GM21367 (cell line): ENCODE results near the gene APBA2.

Source experiments
- ATAC-seq: cut with Tn5 transposase; IDR thresholded peaks from one replicate; pipeline ENCODE4 v1.9.1; 2021; ENCODE audit not compliant: unreplicated experiment

APBA2 gene

DNA sequence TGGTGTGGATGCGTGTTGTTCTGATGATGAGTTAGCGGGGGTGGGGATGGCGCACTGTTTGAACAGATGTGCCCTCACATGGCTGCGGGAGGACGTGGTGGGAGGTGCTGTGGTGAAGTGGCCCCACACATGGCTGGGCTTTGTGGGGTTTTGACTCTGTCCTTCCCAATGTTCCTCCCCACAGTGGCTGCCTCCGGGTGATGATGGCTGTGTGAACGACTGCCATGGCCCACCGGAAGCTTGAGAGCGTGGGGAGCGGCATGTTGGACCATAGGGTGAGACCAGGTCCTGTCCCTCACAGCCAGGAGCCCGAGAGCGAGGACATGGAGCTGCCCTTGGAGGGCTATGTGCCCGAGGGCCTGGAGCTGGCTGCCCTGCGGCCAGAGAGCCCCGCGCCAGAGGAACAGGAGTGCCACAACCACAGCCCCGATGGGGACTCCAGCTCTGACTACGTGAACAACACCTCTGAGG lies 167.9 kb downstream of the APBA2 start:
- no peak for ATAC-seq

GRCh38 chr15:29054171-29055045 lies 168.6 kb downstream of the APBA2 start:
- ATAC-seq: no peak

DNA sequence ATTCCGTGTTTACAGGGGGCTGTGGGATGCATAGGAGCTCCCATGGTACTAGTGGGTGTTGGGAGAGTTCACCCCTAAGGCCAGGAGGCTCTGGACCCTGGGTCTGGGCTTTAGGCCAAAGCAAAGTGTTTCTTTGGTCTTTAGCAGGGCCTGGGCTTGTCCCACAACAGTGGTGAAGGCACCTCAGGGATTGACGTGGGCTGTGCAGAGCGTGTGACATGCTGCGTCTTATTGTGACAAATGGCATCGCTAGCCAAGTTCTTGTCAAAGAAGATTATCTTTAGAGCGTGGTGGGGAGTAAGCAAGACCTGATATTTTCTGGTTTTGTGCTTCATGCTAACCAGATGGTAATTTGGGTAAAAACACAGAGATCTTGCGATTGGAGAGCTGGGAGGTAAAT lies 170.1 kb downstream of the APBA2 start:
- ATAC-seq: no peak

DNA sequence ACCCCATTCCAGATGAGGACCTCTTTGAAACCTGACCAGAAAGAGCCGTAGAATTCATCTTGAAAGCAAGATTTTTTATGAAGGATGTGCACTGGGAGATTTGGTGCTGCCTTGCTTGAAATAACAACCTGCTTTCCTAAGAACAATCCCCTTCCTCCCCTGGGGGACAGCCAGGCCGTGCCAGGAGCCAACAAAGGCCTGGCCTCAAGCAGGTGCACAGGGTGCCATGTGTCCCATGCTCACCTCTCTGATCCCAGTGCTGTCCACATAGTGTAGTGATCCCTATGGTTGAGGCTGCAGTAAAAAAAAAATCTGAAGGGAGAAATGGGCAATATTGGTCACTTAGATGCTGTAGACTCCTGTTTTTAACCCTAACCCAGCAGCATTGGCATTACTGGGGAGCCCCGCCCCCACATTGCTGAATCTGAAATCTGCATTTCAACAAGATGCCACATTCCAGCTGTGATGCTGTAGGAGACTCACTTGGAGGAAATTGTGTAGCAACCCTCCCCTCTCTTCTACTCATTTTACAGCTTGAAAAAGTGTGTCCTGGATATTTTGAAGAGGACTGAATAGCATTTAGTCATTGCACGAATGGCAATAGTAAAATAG lies 171.2 kb downstream of the APBA2 start:
- ATAC-seq: no peak

- ATAC-seq: no peak
Measured at GRCh38 chr15:29057856-29058255, 172.1 kb downstream of the APBA2 start.

DNA sequence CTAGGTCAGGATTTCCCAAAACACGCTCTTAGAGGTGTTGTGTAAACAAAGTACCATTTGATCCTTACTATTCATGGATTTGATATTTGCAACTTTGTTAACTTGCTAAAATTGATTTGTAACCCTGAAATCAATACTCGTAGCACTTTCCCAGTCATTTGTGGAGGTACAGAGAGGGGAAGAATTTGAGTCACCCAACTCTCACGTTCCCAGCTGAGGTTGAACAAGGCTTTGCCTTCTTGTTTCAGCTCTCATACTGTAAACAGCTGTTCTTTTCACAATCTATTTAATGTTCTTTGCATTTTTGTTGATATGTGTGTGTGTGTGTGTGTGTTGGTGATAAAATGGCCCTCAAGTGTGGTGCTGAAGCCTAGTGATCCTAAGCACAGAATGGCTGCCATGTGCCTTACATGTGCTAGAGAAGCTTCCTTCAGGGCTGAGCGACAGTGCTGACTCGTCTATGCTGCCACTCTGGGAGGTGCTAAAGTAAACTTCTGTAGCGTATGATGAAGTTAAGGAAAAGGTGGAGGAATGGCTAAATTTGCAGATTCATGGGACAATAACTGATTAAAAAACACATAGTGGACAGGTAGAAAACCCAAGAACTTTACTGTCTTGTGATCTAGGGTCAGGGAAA lies 173.2 kb downstream of the APBA2 start:
- no peak for ATAC-seq

DNA sequence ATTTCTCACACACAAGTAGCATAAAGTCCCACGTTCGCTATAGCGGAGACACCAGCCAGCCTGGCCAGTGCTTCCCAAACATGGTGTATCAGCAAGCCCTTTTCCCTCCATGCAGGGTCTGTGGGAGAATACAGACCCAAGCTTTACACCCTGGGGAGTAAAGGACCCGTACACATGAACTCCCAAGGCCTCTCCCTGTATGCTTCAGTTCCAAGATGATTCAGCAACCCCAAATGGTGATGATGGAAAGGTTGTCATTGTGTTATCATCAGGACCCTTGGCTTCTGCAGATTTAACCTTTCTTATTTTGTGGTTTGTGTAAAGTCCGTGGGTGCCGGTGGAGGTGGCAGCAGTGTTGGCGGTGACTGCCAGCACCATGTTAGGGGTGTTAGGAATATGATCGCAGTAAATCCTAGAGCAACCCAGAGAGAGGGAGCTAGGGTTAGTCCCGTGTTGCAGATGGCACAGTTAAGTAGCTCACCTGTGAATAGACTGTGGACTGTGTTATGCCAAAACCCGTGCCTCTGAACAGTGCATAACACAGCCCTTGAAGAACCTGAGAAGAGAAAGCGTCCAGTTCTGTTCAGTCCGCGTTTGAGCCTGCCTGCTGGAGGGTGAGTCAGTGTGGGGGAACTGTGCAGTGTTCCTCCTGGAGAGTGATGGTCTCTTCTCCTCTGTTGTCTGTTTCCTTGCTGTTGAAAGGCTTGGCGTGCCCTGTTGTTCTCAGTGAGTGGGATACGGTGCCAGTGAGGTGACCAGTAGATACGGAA lies 174.3 kb downstream of the APBA2 start:
- no peak for ATAC-seq

DNA sequence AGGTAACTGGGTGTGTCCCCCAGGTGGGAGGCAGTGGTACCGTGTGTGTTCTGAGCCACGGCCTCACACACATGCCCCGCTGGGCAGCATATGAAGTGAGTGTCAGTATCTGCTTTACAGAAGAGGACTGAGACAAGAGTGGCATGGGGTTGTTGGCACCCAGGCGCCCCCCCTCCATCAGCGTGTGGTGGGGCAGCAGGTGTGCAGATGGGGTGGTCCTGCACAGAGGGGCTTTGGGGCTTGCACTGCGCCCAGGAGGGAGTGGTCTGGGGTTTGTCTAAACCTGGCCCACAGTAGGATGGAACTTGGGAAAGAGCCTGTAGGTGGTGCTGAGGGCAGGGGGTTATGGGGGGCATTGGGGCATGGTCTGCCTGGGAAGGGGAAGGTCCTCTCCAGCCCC lies 176.0 kb downstream of the APBA2 start:
- no peak for ATAC-seq

DNA sequence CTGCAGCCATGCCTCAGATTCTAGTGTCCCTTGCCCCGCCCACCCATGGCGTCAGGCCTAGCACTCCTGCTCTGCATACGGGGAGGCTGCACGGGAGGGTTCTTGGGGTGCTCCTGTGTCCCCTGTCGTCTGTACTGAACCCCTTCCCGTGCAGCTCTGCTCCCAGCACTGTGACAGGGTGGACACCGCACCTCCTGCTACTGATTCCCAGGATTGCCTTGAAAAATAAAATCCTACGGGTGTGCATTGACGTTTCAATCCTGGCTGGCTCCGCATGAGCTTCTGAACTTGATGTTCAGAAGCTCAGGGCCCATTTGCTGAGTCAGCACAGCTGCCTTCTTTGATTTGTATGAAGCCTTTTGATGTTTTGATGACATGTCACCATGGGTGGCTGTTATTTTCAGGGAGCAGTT lies 176.4 kb downstream of the APBA2 start:
- no peak for ATAC-seq

DNA sequence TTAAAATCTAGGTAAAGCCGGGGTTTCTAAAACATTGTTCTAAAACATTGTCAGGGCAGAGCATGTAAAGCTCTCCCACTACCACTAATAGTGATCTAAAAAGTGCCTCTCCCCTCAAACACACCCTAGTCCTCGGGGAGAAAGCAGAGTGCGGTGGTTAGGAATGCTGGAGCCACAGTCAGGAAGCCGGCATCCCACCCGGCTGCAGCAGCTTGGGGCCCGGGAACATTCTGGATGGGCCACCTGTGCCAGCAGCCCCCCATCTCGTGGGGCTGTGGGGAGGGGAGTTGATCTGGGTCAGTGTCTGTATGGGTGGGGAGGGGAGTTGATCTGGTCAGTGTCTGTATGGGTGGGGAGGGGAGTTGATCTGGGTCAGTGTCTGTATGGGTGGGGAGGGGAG lies 176.9 kb downstream of the APBA2 start:
- no peak for ATAC-seq

GRCh38 chr15:29063646-29064045 lies 177.9 kb downstream of the APBA2 start:
- no peak for ATAC-seq

DNA sequence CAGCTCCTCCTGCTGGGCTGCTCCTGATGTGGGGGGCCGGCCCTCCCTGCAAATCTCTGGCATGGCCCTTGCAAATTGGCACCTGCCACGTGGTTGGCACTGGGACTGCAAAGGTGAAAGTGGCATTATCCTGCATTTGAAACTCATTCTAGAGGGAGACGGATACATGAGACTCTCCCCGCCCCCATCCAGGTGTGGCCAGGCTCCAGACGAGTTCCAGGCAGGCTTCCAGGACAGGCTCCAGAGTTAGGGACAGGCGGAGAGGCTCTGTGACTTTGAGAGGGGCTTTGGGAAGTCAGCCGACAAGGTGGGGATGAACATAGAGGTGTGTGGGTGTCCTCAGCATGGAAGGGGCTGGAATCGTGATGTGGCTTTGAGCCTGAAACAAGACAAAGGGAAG lies 178.5 kb downstream of the APBA2 start:
- ATAC-seq: no peak

GRCh38 chr15:29064731-29065130 lies 179.0 kb downstream of the APBA2 start:
- ATAC-seq: no peak

GRCh38 chr15:29065571-29065970 lies 179.8 kb downstream of the APBA2 start:
- ATAC-seq: no peak

DNA sequence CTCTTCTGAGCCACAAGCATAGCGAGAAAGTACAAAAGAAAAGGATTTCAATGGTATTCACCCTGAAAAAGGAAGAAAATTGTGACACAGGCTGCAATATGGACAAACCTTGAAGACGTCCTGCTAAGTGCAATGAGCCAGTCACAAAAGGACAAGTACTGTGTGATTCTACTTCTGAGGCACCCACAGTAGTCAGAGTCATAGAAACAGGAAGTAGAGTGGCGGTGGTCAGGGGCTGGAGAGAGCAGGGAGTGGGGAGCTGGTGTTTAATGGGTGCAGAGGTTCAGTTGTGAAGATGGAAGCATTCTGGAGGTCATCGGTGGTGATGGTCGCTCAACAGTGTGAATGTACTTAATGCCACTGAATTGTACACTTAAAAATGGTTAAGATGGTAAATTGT lies 180.5 kb downstream of the APBA2 start:
- ATAC-seq: no peak

DNA sequence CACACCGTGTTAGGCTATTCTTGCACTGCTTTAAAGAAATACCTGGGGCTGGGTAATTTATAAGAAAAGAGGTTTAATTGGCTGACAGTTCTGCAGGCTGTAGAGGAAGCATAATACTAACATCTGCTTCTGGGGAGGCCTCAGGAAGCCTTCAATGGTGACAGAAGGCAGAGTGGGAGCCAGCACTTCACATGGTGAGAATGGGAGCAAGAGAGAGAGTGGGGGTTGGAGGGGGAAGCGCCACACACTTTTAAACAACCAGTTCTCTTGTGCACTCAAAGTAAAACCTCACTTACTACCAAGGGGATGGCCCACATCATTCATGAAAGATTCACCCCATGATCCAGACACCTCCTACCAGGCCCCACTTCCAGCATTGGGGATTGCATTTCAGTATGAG lies 181.1 kb downstream of the APBA2 start:
- no peak for ATAC-seq

DNA sequence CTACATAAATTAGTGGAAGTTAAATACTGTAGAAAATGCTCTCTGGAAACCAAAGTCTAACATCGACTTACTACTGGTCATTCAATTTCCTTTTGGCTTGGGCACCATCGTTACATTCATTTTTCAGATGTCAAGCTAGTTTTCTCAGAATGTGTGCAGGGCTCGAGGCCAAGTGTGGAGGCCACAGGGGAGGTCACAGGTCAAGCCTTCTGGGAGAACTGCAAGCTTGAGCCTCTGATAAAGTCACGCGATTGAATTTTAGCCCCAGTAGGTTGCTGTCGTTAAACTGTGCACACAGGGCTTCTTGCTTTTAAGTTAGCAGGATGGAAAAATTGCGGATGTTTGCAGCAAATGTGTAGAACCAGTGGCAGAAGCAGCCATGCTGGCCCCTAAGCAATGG lies 182.2 kb downstream of the APBA2 start:
- ATAC-seq: no peak

DNA sequence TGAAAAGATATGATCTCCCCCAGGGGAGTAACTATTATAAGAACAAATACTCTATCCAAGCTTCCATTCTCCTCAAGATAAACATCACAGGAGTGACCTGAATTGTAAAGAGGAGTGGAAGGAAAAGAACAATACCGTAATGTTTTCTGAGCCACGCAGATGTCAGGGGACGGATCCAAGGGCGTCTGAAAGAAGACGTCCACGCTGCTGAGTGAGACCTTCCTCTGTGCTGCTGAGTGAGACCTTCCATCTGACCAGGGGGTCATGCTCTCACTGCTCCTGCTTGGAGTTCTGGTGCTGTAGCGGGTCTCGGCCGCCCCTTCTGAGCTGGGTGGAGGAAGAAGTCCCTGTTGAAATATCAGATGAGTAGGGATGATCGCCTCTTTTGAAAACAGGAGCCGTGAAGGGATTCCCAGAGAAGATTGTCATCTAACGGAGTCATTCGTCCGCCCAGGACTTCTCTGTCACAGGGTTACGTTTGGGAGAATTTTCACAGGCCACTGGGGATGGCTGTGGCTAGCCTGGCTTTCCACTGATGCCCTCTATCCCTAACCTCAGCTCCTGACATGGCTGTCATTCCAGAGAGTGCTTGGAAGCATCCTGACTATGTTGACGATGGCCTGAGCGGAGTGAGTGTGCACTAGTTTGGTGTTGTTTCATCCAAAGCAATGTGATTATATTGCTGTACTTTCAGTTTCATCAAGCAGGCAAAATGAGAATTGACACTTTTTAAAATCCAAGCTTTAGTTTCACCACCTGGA lies 184.9 kb downstream of the APBA2 start:
- ATAC-seq: no peak

DNA sequence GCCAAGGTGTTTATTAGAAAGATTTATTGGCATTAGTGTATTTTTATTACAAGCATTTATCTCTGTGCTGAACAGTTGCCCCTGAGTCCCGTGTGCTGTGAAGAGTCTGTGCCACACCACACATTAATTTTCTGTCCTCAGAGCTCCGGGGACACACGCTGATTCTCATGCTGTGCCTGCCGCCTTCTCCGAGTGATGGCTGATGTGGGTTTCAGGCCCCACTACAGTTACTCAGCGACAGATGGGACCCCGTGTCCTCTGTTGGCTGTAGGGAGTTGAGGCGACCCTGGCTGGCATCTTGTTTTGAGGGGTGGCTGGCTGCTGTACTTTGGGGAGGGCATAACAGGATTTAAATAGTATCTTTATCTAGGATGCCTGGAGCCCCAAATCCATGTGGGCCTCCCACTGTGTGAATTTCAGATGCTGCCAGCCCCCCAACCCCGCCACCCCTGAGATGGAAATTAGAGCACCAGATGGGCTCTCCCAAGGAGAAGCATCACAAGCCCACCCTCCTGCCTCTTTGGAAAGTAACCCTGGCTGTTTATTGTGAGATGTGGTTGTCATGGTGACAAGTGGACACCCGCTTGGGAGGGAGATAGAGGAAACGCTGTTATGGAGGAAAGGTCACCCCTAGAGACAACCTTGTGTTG lies 185.6 kb downstream of the APBA2 start:
- ATAC-seq: no peak

DNA sequence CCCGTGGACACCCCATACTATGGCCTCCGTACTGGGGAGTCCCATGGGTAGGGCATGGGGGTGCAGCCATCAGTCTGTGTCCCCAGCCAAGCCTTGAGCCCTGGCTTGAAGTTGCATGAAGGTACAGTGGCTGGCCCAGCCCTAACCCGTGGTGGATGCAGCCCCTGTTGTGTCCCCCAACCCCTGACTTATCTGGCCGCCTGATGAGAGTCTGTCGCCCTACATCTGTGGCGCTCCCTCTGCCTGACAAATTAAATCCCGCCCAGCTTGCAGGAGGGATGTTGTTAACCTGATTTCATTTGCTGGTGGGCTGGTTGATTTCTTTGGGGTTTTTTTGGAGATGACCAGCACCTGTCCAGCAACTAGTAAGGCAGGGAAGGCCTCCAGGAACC lies 186.1 kb downstream of the APBA2 start:
- ATAC-seq: no peak
